Keratinocyte (primary cell): ENCODE results near the gene DLGAP1.

ENCODE experiments used
- CTCF ChIP-seq, 3 experiments: IDR thresholded peaks in 1 of 3; conservative IDR thresholded peaks in 1 of 3; optimal IDR thresholded peaks in 1 of 3; 2 replicates in 2 of 3; 3 replicates in 1 of 3; pipeline versions ENCODE3 to v1.5.1; 2011; ENCODE audit warnings: low read length in 3 of 3, mild to moderate bottlenecking in 3 of 3, moderate library complexity in 2 of 3, control low read depth in 1 of 3, inconsistent platforms in 1 of 3; ENCODE audit not compliant: insufficient read depth in 2 of 3; ENCODE audit errors: extremely low read depth in 1 of 3
- EZH2 ChIP-seq: IDR thresholded peaks from one replicate; pipeline ENCODE4 v1.6.1; 2012; ENCODE audit warnings: inconsistent platforms, mild to moderate bottlenecking, low read length, moderate library complexity

- TF ChIP-seq CTCF (optimal IDR thresholded peaks at IDR 0.05 in 1 of 3, IDR thresholded peaks at IDR 0.05 in 1 of 3, conservative IDR thresholded peaks at IDR 0.05 in 1 of 3; ENCODE audit: extremely low read depth in 1 of 3, insufficient read depth in 2 of 3, low read length in 3 of 3) = no peak
- no peak for TF ChIP-seq EZH2
Observed at GRCh38 chr18:3875961-3876360, 579.1 kb downstream of the DLGAP1 start.
